ENCODE data around the gene CBFA2T3.

The CBFA2T3 gene

DNA sequence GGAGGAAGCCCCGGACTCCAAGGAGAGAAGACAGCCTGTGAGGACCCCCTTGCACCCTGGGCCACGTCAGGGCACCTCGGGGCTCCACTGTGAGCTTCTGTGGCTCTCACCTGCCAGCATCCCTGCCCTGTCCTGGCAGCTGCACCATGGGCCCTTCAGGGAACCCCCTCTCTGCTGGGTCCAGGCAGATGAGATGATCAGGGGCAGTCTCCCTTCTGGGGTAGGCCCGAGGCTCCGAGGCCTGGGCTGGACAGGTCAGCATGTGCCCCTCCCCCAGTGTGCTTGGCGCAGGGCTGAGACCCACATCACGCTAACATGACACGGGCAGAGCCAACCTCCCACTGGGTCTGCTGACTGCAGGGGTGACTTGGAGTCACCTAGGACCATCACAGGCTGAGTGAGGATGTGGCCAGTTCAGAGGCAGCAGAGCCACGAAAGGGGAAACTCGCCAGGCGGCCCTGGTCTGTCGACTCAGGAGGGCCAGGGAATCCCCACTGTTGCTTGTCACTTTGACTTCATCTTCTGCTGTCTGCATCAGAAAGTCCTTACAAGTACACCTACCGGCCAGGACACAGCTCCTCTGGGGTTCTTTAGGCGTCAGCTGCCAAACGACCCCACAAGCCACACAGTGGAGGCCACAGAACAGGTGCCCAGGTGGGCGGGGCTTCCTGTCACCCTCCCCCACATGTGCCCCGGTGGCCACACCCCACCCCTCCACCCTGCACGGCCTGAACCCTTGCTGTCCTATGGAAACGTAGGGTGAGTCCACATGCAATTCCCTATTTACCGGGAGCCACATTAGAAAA, 122.5 kb downstream of the CBFA2T3 start:
- H3K9ac ChIP-seq (ENCODE audit: low read depth, low read length), result no peak overlapping the region

DNA sequence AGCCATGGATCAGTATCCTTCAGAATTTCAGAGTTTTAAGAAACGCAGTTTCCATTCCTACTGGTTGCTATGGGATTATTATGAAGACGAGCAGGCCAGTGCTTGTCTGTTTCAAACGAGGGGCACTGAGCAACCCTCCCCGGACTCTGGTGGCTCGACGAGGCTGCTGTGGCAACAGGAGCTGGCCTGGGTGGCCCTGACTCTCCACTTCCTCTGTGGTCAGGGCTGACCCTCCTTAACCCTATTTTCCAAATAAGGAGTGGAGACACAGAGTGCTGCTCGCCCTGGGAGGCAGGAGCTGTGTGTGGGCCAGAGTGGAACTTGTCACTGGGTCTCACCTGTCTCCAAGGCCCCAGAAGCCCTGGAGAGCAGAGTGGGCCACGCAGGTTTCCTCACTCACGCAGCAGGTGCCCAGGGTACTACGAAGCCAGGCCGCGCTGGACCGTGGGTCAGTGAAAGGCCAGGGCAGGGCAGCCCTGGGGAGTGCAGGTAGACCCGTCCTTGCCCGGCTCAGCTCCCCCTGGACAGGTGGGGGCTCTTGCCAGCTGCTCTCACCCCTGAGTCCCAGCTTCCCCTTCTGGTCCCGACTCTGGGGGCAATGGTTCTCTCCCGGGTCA, 123.6 kb downstream of the CBFA2T3 start:
- H3K4me1 ChIP-seq (ENCODE audit: insufficient read depth, low read length), result no peaks in the 10 kb centered on the region
- no peak overlapping the region for H3K9ac ChIP-seq (ENCODE audit: low read depth, low read length)
- no peaks in the 10 kb centered on the region for H3K9me3 ChIP-seq (ENCODE audit: insufficient read depth, low read depth, low read length)
- H3K4me3 ChIP-seq (ENCODE audit: low read length), result no peak overlapping the region
- no peak overlapping the region for H3K27ac ChIP-seq (ENCODE audit: low read length)
- H3K27me3 ChIP-seq (ENCODE audit: insufficient read depth, low read length), result no peaks in the 10 kb centered on the region
- H3K36me3 ChIP-seq (ENCODE audit: insufficient read depth, low read depth, low read length), result peaks cover under 1% of the 10 kb centered on the region; the same call in 1 of the 2 replicates

More for the DNA sequence above, 122.5 kb downstream of the CBFA2T3 start:
- H3K9me3 ChIP-seq (ENCODE audit: insufficient read depth, low read depth, low read length), result no peaks in the 10 kb centered on the region
- no peak overlapping the region for H3K27ac ChIP-seq (ENCODE audit: low read length)
- H3K4me1 ChIP-seq (ENCODE audit: insufficient read depth, low read length), result no peaks in the 10 kb centered on the region
- H3K36me3 ChIP-seq (ENCODE audit: insufficient read depth, low read depth, low read length), result peaks cover 11% of the 10 kb centered on the region
- H3K27me3 ChIP-seq (ENCODE audit: insufficient read depth, low read length), result no peaks in the 10 kb centered on the region
- no peak overlapping the region for H3K4me3 ChIP-seq (ENCODE audit: low read length)

DNA sequence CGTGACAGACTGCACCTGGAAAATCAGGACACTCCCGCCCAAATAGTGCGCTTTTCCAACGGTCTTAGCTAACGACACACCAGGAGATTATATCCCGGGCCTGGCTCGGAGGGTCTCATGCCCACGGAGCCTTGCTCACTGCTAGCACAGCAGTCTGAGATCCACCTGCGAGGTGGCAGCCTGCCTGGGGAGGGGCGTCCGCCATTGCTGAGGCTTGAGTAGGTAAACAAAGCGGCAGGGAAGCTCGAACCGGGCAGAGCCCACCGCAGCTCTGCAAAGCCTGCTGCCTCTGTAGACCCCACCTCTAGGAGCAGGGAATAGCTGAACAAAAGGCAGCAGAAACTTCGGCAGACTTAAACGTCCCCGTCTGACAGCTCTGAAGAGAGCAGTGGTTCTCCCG, 125.4 kb downstream of the CBFA2T3 start:
- no peaks in the 10 kb centered on the region for H3K36me3 ChIP-seq (ENCODE audit: insufficient read depth, low read depth, low read length)
- no peak overlapping the region for H3K4me3 ChIP-seq (ENCODE audit: low read length)
- no peaks in the 10 kb centered on the region for H3K27me3 ChIP-seq (ENCODE audit: insufficient read depth, low read length)
- no peak overlapping the region for H3K27ac ChIP-seq (ENCODE audit: low read length)
- no peaks in the 10 kb centered on the region for H3K9me3 ChIP-seq (ENCODE audit: insufficient read depth, low read depth, low read length)
- no peaks in the 10 kb centered on the region for H3K4me1 ChIP-seq (ENCODE audit: insufficient read depth, low read length)
- no peak overlapping the region for H3K9ac ChIP-seq (ENCODE audit: low read depth, low read length)

DNA sequence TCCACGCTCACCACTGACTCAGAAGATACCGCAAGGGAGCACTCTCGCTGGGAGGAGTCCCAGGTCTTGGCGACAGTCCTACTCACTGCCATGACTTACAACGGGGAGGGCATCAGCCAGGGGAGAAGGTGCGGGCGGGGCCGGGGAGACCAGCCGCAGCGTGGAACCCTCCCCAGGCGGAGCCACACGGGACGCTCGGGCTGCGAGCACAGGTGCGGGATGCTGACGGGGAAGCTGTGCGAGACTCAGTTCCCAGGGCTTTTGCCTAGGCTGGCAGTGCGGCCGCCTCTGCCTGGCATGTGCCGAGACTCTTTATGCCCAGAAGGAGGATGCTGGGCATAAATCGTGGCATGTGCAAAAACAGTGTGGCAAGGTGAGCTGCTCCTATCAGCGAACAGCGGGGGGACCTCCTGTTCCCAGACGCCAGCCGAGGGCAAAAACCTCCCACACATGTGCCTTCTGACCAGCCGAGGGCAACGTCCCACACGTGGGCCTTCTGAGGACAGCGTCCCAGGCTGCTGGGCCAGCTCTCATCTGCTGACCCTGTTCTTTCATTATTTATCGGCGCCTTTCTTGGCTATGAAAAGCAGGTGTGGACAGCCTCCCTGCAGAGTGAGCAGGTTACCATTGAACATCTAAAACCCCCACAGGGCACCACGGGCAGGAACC, 126.3 kb downstream of the CBFA2T3 start:
- no peak overlapping the region for H3K27ac ChIP-seq (ENCODE audit: low read length)
- no peaks in the 10 kb centered on the region for H3K4me1 ChIP-seq (ENCODE audit: insufficient read depth, low read length)
- H3K4me3 ChIP-seq (ENCODE audit: low read length), result no peak overlapping the region
- H3K9me3 ChIP-seq (ENCODE audit: insufficient read depth, low read depth, low read length), result no peaks in the 10 kb centered on the region
- no peak overlapping the region for H3K9ac ChIP-seq (ENCODE audit: low read depth, low read length)
- no peaks in the 10 kb centered on the region for H3K27me3 ChIP-seq (ENCODE audit: insufficient read depth, low read length)
- no peaks in the 10 kb centered on the region for H3K36me3 ChIP-seq (ENCODE audit: insufficient read depth, low read depth, low read length)

DNA sequence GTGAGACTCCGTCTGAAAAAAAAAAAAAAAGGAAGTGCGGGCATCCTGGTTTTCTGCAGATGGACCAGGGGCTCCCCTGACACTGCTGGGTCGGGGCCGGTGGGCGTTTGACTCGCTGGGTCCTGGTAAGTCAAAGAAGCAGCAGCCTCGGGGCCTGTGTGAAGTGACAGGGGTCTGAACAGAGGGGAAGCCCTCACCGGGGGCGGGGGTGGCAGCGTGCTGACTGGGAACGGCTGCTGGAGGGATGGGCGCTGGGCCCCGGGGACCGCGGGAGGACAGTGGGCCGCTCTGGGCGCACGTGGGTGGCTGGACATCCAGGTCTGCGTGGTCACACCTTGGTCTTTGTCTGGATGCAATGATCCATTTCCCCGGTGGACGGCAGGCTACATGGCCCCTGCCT, 128.4 kb downstream of the CBFA2T3 start:
- Histone ChIP-seq H3K27ac (ENCODE audit: low read length) (no peak overlapping the region), H3K27me3 (ENCODE audit: insufficient read depth, low read length) (no peaks in the 10 kb centered on the region), H3K36me3 (ENCODE audit: insufficient read depth, low read depth, low read length) (no peaks in the 10 kb centered on the region), H3K4me3 (ENCODE audit: low read length) (no peak overlapping the region), H3K9me3 (ENCODE audit: insufficient read depth, low read depth, low read length) (no peaks in the 10 kb centered on the region), H3K4me1 (ENCODE audit: insufficient read depth, low read length) (no peaks in the 10 kb centered on the region), H3K9ac (ENCODE audit: low read depth, low read length) (no peak overlapping the region)

DNA sequence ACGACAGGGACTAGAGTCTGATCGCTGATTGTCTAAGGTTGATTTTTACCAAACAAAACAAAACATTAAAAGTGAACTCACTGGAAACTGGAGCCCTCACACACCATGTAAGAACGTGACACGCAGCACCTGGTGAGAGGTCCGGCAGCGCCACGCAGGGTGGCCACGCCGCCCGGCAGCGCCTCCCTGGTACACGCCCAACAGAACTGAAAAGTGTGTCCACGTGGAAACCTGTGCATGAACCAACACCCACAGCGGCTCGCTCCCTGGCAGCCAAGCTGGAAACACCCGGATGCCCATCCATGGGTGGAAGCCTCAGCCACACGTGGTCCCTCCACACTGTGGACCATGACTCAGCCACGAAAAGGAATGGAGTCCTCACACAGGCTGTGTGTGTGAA, 129.4 kb downstream of the CBFA2T3 start:
- H3K27ac ChIP-seq (ENCODE audit: low read length), result no peak overlapping the region
- H3K27me3 ChIP-seq (ENCODE audit: insufficient read depth, low read length), result no peaks in the 10 kb centered on the region
- H3K36me3 ChIP-seq (ENCODE audit: insufficient read depth, low read depth, low read length), result no peaks in the 10 kb centered on the region
- H3K4me3 ChIP-seq (ENCODE audit: low read length), result no peak overlapping the region
- H3K9ac ChIP-seq (ENCODE audit: low read depth, low read length), result no peak overlapping the region
- no peaks in the 10 kb centered on the region for H3K4me1 ChIP-seq (ENCODE audit: insufficient read depth, low read length)
- H3K9me3 ChIP-seq (ENCODE audit: insufficient read depth, low read depth, low read length), result no peaks in the 10 kb centered on the region

DNA sequence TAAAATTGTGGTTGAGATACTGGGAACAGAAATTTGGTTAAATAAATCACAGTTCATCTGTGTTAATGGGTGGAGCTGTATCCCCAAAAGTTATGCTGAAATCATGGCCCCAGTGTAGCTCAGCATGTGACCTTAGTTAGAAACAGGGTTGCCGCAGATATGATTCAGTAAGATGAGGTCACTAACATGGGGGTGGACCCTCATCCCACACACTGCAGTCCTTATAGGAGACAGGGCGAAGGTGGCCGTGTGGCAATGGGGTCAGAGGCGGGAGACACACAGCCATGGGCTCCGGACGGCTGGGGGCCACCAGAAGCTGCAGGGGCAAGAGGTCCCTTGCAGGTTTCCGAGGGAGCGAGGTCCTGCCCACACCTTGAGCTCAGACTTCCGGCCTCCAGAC, 130.9 kb downstream of the CBFA2T3 start:
- no peaks in the 10 kb centered on the region for H3K27me3 ChIP-seq (ENCODE audit: insufficient read depth, low read length)
- no peak overlapping the region for H3K27ac ChIP-seq (ENCODE audit: low read length)
- H3K9me3 ChIP-seq (ENCODE audit: insufficient read depth, low read depth, low read length), result no peaks in the 10 kb centered on the region
- no peak overlapping the region for H3K9ac ChIP-seq (ENCODE audit: low read depth, low read length)
- no peak overlapping the region for H3K4me3 ChIP-seq (ENCODE audit: low read length)
- H3K36me3 ChIP-seq (ENCODE audit: insufficient read depth, low read depth, low read length), result no peaks in the 10 kb centered on the region
- H3K4me1 ChIP-seq (ENCODE audit: insufficient read depth, low read length), result no peaks in the 10 kb centered on the region

DNA sequence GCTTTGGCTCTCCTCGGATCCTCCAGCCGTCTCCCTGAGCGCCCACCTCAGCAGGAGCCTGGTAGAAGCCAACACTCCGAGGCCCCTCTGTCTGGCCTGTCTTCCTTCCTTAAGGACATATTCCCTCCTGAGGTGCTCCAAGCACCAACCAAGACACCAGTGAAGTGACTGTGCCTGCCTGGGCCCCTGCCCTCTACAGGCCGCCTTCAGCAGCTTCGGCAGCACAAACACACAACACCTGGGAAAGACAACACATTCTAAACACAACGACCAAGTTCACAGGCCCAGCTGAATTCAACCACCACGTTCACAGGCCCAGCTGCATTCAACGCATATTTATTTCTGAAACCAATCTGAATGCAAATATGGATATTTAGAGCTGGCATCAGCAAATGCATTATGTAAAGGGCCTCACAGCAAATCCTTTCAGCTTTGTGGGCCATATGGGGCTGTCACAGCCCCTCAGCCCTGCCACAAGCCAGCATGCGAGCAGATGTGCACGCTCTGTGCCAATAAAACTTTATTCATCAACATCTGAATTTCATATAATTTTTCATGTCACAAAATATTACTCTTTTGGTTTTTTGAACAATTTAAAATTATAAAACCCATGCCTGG, 132.5 kb downstream of the CBFA2T3 start:
- no peak overlapping the region for H3K4me3 ChIP-seq (ENCODE audit: low read length)
- H3K36me3 ChIP-seq (ENCODE audit: insufficient read depth, low read depth, low read length), result 0 out of 2 replicates have a peak, but pooled peaks cover 4% of the 10 kb centered on the region
- H3K9ac ChIP-seq (ENCODE audit: low read depth, low read length), result no peak overlapping the region
- H3K9me3 ChIP-seq (ENCODE audit: insufficient read depth, low read depth, low read length), result no peaks in the 10 kb centered on the region
- no peaks in the 10 kb centered on the region for H3K4me1 ChIP-seq (ENCODE audit: insufficient read depth, low read length)
- no peaks in the 10 kb centered on the region for H3K27me3 ChIP-seq (ENCODE audit: insufficient read depth, low read length)
- H3K27ac ChIP-seq (ENCODE audit: low read length), result no peak overlapping the region

DNA sequence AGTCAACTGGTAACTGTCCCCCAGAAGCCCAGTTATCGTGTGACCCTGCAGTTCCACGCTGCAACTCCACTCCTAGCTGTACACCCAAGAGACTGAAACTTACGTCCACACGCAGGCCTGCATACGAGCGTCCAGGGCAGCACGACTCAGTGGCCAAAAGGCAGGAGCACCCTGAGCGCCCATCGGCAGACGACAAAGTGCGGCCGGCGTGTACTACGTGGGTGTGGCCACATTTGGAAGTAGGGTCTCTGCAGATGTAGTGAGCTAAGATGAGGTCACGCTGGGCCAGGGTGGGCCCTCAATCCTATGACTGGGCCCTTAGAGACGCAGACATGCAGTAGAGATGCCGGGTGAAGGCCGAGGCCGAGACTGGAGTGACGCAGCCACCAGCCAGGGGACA, 133.8 kb downstream of the CBFA2T3 start:
- Histone ChIP-seq H3K9me3 (ENCODE audit: insufficient read depth, low read depth, low read length) (no peaks in the 10 kb centered on the region), H3K4me3 (ENCODE audit: low read length) (no peak overlapping the region), H3K27ac (ENCODE audit: low read length) (no peak overlapping the region), H3K4me1 (ENCODE audit: insufficient read depth, low read length) (no peaks in the 10 kb centered on the region), H3K36me3 (ENCODE audit: insufficient read depth, low read depth, low read length) (0 out of 2 replicates have a peak, but pooled peaks cover 8% of the 10 kb centered on the region), H3K27me3 (ENCODE audit: insufficient read depth, low read length) (no peaks in the 10 kb centered on the region), H3K9ac (ENCODE audit: low read depth, low read length) (no peak overlapping the region)

DNA sequence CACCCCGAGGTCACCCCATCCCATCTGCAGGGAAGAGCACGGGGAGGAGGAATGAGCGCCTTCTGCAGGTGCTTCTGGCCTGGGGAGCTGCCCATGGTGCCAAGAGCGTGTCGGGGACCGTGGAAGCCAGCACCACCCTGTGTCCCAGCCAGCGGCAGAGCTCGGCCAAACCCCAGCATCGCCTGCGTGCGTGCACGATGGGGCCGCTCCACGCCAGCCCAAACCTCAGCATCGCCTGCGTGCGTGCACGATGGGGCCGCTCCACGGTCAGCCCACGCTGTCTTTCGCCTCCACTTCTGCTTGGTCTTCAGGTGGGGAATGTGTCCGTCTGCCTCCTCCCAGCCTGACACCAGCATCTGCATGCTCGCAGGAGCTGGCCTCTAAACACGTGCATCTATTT, 134.2 kb downstream of the CBFA2T3 start:
- Histone ChIP-seq H3K4me1 (ENCODE audit: insufficient read depth, low read length) (no peaks in the 10 kb centered on the region), H3K36me3 (ENCODE audit: insufficient read depth, low read depth, low read length) (0 out of 2 replicates have a peak, but pooled peaks cover 8% of the 10 kb centered on the region), H3K4me3 (ENCODE audit: low read length) (no peak overlapping the region), H3K9ac (ENCODE audit: low read depth, low read length) (no peak overlapping the region), H3K27ac (ENCODE audit: low read length) (no peak overlapping the region), H3K27me3 (ENCODE audit: insufficient read depth, low read length) (no peaks in the 10 kb centered on the region), H3K9me3 (ENCODE audit: insufficient read depth, low read depth, low read length) (no peaks in the 10 kb centered on the region)

DNA sequence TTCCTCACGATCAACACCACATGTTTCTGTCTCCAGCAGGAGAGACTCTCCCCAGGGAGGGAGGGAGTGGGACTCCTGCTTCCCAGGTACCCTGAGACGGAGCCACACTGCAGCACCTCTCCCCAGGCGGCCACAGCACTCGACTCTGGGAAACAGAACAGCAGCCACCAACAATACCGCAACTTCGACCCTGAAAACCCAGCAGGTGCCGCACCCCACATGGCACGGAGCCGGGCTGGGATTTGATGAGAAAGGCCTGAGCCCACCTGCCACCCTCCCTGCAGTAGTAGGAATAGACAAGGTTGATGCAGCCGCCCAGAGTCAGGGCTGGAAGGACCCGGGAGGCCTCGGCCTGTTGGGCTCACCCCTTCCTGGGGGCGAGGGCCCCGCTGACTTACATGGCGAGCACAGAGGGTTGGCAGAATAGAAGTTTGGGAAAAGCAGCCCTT, 134.7 kb downstream of the CBFA2T3 start:
- Histone ChIP-seq H3K9me3 (ENCODE audit: insufficient read depth, low read depth, low read length) (no peaks in the 10 kb centered on the region), H3K4me3 (ENCODE audit: low read length) (no peak overlapping the region), H3K27ac (ENCODE audit: low read length) (no peak overlapping the region), H3K36me3 (ENCODE audit: insufficient read depth, low read depth, low read length) (0 out of 2 replicates have a peak, but pooled peaks cover 8% of the 10 kb centered on the region), H3K9ac (ENCODE audit: low read depth, low read length) (no peak overlapping the region), H3K27me3 (ENCODE audit: insufficient read depth, low read length) (no peaks in the 10 kb centered on the region), H3K4me1 (ENCODE audit: insufficient read depth, low read length) (no peaks in the 10 kb centered on the region)
